Psoas muscle (tissue), 8 donors: ENCODE data around the gene GPR63. TPM values are rescaled to one million over a fixed set of nuclear protein-coding genes. Genes with fewer than 3 reads are reported as not detected.

Experiments
- ATAC-seq, 4 donors: fragments of 200-7000 bp; cut with Tn5 transposase; one replicate each; pipeline ENCODE4 v1.9.1; 2020; ENCODE audit warnings: moderate library complexity in 3 of 4, mild to moderate bottlenecking in 2 of 4
- DNase-seq, 2 donors: peaks; one replicate each; pipeline ENCODE4 v3.0.0-alpha.2; 2020
- H3K27ac ChIP-seq: fragments of 200-600 bp; one replicate; pipeline ENCODE4 v1.8.0; 2022
- H3K27me3 ChIP-seq, 3 donors: fragments of 200-600 bp in 1 of 3; one replicate each; pipeline versions ENCODE4 v1.6.1 to v1.8.0; 2013 to 2022; ENCODE audit warnings: low read length in 2 of 3, mild to moderate bottlenecking in 2 of 3, moderate library complexity in 1 of 3; ENCODE audit not compliant: insufficient read depth in 3 of 3
- H3K36me3 ChIP-seq, 2 donors: fragments of 200-600 bp in 1 of 2; one replicate each; pipeline versions ENCODE4 v1.6.1 to v1.8.0; 2013 to 2022; ENCODE audit warnings: low read depth in 1 of 2, mild to moderate bottlenecking in 1 of 2, moderate library complexity in 1 of 2; ENCODE audit not compliant: insufficient read depth in 1 of 2
- H3K4me1 ChIP-seq: fragments of 200-600 bp; one replicate; pipeline ENCODE4 v1.8.0; 2022
- H3K4me3 ChIP-seq: fragments of 200-600 bp; one replicate; pipeline ENCODE4 v1.8.0; 2022; ENCODE audit warnings: mild to moderate bottlenecking
- H3K9me3 ChIP-seq: fragments of 200-600 bp; one replicate; pipeline ENCODE4 v1.8.0; 2022
- WGBS, 3 donors: extraction: QIAGEN DNeasy Blood & Tissue Kit; methylation state at CpG; one replicate each; pipeline versions ENCODE4 v1.1.6 to v1.1.7; 2013; 5-methylcytosine and 5-hydroxymethylcytosine counted together
- intact Hi-C, 2 donors: fragments of 100-400 bp; cut with DNase I; formaldehyde crosslinking; loops; one replicate each; pipeline versions ENCODE4 v1.11.0 to v1.14.2; 2022
- polyA plus RNA-seq, 3 donors: library from polyadenylated mRNA; stranded (reverse); fragments of 200-250 nt; gene quantifications; one replicate each; pipeline ENCODE4 v1.2.3, GENCODE V29; 2013
- total RNA-seq, 4 donors: library from RNA; stranded (reverse); fragmentation: NEBNext Ultra II Directional in 2 of 4; extraction: Animal tissue kit (Norgen Biotek cat#: 25700) in 2 of 4; gene quantifications; one replicate each; pipeline versions ENCODE4 v1.2.1 to v1.2.4, GENCODE V29; 2021 to 2023
- TF ChIP-seq, protein P1 (sequence below): fragments of 200-600 bp; IDR thresholded peaks from one replicate; pipeline ENCODE4 v1.8.0; 2022; ENCODE audit warnings: antibody characterized with exemption
- donor health status: healthy with polysubstance abuse.
- donor health status: DM: no; HTN: no; CAD: no; lungs with moderate emphysema.
- donor health status: Bipolar disorder and iron deficiency.
- donor health status: healthy.
- donor health status: DM: yes; HTN: yes; CAD: no.
- donor health status: DM: no; HTN: no; CAD: no.
- donor health status: DM: no; HTN: no; CAD: no.
- donor health status: DM: yes; HTN: yes; CAD: no.

GPR63 gene
- total and polyA plus RNA-seq, 7 donors, result 0.03 to 0.13 (median 0.07) TPM; not detected in 1

DNA sequence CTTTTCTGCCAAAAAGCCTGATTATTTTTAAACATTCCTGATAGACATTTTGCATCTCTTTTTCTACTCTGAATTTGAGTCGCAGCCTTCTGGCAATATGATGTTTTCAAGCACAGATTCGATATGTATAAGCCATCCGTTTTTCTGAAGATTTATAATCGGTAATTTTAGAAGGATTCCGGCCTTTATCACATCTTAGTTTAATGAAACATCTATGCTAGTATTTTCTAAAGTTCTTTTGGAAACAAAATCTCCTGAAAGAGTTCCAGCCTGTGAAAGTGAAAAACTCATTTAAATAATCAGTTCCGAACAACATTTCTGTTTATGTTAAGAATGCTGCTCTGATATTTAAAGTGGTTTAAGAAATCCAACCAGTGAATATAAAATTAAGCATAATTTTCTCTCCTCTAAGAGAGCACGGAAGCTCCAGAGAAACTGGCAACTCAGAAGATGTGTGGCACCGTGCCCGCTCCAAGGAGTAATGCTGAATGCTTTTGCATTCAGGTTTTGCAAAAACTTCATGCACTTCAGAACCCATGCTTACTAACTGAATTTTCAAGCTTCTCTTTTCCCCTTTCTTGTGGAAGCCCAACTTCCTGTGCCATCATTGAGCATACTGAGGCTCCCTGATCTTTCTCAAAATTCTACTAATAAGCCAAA, 39.7 kb upstream of the GPR63 start:
- Histone ChIP-seq H3K9me3 (no peaks in the 10 kb centered on the region), H3K27ac (no peak overlapping the region), H3K4me3 (no peak overlapping the region), H3K27me3 (peaks cover 0 to 6% (median 0%) of the 10 kb centered on the region in 3 donors), H3K4me1 (no peaks in the 10 kb centered on the region), H3K36me3 (no peaks in the 10 kb centered on the region)
- TF ChIP-seq, protein P1, sequence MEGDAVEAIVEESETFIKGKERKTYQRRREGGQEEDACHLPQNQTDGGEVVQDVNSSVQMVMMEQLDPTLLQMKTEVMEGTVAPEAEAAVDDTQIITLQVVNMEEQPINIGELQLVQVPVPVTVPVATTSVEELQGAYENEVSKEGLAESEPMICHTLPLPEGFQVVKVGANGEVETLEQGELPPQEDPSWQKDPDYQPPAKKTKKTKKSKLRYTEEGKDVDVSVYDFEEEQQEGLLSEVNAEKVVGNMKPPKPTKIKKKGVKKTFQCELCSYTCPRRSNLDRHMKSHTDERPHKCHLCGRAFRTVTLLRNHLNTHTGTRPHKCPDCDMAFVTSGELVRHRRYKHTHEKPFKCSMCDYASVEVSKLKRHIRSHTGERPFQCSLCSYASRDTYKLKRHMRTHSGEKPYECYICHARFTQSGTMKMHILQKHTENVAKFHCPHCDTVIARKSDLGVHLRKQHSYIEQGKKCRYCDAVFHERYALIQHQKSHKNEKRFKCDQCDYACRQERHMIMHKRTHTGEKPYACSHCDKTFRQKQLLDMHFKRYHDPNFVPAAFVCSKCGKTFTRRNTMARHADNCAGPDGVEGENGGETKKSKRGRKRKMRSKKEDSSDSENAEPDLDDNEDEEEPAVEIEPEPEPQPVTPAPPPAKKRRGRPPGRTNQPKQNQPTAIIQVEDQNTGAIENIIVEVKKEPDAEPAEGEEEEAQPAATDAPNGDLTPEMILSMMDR, result no peak
- WGBS, 3 donors, result 88 to 92% (median 89%) methylated on average over 9 of the region's 9 CpGs
- intact Hi-C loops, result no loop called here
- DNase-seq, result no peak
- ATAC-seq, result no peak

DNA sequence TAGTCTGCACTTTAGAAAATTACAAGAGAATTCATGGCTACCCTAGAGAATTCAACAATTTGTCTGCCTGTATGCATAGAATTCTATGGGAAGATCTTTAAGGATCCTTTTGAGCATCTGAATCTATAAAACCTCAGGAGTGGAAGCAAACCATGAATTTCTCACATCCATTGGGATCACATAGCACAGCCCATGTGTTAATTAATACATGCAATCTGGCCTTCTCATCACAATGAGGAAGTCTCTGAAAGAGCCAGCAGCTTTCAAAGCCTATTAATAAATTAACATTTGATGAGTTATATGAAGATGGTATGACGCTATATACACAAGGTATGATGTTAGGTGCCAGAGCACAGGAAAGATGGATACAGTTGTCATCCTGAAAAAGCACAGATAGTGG, 35.7 kb upstream of the GPR63 start:
- no peaks in the 10 kb centered on the region for H3K9me3 ChIP-seq
- H3K4me3 ChIP-seq, result no peak overlapping the region
- ATAC-seq, result no peak
- no peaks in the 10 kb centered on the region for H3K36me3 ChIP-seq
- no peak overlapping the region for H3K27ac ChIP-seq
- DNase-seq, result no peak
- TF ChIP-seq, protein P1, result no peak
- H3K27me3 ChIP-seq, result peaks cover 0 to 2% (median 0%) of the 10 kb centered on the region in 3 donors
- H3K4me1 ChIP-seq, result no peaks in the 10 kb centered on the region
- 78 to 83% (median 80%) methylated on average over 1 of the region's 1 CpG for WGBS, 3 donors
- intact Hi-C loops, result no loop called here

DNA sequence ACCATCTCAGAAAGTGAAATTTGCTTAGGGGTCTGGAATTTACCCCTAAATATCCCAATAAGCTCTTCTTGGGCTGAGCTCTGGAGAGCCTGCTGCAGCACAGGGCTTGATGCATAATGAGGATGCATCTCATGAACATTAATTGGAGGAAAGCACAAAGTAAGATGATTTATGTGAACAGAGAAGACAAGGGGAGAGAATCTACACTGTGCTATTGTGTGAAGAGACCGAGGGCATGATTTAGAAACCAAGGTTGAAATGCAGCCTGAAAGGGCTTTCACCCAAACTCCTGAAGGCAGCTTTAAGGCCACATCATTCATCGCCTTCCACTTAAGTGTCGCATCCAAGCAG, 27.8 kb upstream of the GPR63 start:
- WGBS, 3 donors, result 85 to 87% (median 85%) methylated on average over 3 of the region's 3 CpGs
- DNase-seq (no peak), ATAC-seq (no peak)
- no peak overlapping the region for H3K27ac ChIP-seq
- TF ChIP-seq, protein P1, result no peak
- no peaks in the 10 kb centered on the region for H3K4me1 ChIP-seq
- intact Hi-C loops, result no loop called here
- peaks cover 0 to 3% (median 0%) of the 10 kb centered on the region in 3 donors for H3K27me3 ChIP-seq
- H3K4me3 ChIP-seq, result no peak overlapping the region
- H3K36me3 ChIP-seq, result no peaks in the 10 kb centered on the region
- no peaks in the 10 kb centered on the region for H3K9me3 ChIP-seq

DNA sequence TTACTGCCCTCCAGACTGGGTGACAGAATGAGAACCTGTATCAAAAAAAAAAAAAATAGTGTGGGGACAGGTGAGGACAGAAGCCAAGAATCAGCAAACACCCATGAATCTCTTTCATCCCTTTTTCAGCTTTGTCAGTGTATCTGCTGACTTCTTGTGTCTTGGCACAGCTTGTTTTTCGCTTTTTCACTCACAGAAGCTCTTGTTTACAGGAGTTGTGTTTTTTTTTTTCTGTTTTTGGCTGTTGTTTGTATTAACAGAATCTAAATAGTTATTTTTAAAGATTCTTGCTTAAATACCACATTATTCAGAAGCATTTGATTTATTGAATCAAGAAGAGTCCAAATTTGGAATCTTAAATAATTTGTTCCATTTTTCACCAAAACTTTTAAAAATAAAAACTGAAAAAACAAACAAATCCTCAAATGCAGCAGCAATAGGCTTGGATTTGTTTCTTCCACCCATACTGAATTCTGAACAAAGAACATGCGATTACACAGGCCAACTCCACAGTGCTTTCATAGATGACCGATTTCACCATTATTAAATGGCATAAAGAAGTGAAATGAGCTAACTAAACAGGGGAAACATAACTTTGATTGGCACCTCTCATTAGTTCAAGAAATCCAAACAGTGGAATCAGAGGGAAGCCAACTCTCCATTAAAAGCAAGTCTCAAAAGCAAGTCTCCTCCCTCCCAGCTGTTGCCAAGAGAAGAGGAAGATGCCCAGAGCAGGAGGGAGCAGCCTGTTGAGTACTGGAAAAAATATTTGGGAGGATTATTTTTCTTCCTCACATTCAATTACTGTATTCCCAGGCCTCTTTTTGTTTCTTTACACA, 27.2 kb upstream of the GPR63 start:
- TF ChIP-seq, protein P1, result no peak
- H3K4me1 ChIP-seq, result no peaks in the 10 kb centered on the region
- DNase-seq (no peak), ATAC-seq (no peak)
- H3K36me3 ChIP-seq, result no peaks in the 10 kb centered on the region
- H3K27me3 ChIP-seq, result peaks cover 0 to 3% (median 0%) of the 10 kb centered on the region in 3 donors
- H3K27ac ChIP-seq, result no peak overlapping the region
- WGBS, 3 donors, result 27 to 78% (median 76%) methylated on average over 3 of the region's 3 CpGs
- H3K9me3 ChIP-seq, result no peaks in the 10 kb centered on the region
- intact Hi-C loops, result no loop called here
- H3K4me3 ChIP-seq, result no peak overlapping the region
